Stimulated activated CD4-positive, alpha-beta T cell treated with anti-CD3 and anti-CD28 coated beads, Interleukin-4, amount 100 ng/mL, for 24 hours (primary cell): ENCODE measurements around the gene LARGE1.

Experiments used
- DNase-seq: peaks from one replicate; pipeline ENCODE4 v3.0.0-alpha.2; 2020

The LARGE1 gene

DNA sequence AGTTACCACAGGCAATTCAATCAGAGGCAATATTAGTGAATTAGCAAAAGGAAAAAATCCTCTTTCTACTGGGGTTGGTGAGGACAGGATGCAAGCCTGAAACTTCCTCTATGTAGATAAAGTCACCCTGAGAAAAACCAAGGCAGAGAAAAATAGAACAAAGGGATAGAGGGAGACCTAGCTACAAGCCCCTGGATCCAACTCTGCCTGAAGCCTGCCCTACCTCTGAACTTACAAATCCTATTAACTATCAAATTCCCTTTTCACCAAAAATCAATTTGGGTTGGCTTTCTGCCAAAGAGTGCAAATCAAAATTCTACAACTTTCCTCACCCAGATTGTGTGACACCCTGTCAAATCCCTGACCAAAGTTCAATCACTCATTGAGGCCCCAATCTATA, 161.3 kb downstream of the LARGE1 start:
- no peak for DNase-seq

DNA sequence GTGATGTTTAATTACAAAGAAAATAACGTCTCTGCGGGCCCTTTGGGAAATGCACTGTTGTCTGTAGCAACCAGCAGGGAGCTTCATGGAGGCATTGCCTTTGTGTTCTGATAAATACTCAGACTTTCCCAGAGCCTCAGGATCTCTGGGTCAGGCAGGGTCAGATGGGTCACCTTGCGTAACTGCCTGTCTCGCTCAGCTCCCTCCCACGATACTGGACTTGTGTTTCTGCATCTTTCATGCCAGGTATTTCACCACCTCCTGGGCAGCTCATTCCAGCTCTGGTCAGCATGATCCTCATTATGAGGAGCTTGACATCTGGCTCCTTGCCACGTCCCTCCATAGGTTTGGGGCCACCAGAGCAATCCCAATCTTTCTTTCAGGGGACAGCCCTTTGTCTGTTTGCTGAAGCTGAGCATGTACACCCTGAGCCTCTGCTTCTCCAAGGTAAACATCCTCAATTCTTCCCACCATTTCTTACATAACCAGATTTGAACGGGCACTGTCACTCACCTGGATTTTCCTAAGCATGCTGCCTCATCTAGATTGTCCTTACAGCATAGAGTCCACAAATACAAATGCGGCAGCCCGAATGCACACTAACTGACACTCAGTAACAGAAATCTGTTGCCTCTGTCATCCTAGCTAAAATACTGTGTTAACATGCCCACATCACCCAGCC, 162.3 kb downstream of the LARGE1 start:
- DNase-seq = no peak

- DNase-seq = no peak
Measured at GRCh38 chr22:33757041-33757801, 163.1 kb downstream of the LARGE1 start.

GRCh38 chr22:33756508-33756949, 163.7 kb downstream of the LARGE1 start:
- no peak for DNase-seq

DNA sequence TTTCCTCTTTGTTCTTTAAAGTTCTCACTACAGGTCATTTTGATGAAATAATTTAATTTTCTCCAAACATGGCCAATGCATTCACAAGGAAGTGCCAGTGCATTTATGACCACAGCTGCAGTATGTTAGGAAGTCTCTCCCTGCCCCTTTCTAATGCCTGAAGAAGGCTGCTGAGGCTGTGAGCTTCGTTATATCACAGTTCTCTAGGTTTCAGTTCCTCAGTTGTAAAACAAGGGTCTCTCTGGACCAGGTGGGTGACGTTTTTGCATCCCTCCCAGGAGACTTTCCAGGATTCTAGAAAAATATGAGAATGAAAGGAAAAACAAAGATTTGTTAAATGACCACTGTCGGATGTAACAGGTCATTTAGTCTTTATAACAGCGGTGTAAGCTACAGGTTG, 171.6 kb downstream of the LARGE1 start:
- no peak for DNase-seq

GRCh38 chr22:33747576-33748180, 172.6 kb downstream of the LARGE1 start:
- no peak for DNase-seq

- no peak for DNase-seq
Measured at GRCh38 chr22:33747029-33747428, 173.2 kb downstream of the LARGE1 start.

DNA sequence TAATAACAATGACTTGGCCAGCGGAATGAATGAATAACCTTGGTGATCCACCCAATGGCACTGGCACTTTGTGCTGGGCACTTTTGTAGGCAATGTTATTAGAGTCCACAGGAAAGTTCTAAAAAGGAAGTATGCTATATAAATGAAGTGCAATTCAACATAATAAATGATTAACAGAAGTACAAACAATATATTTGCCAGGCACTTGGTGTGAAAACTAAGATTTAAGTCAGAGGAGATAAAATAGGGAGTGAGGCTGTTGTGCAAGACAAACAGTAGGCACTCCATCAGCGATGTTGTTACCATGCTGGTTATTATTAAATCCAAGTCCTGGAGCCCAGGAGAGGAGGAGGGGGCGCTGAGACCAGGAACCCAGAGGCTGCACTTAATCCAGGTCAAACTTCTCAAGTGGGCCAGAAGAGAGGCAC, 173.8 kb downstream of the LARGE1 start:
- DNase-seq = no peak

DNA sequence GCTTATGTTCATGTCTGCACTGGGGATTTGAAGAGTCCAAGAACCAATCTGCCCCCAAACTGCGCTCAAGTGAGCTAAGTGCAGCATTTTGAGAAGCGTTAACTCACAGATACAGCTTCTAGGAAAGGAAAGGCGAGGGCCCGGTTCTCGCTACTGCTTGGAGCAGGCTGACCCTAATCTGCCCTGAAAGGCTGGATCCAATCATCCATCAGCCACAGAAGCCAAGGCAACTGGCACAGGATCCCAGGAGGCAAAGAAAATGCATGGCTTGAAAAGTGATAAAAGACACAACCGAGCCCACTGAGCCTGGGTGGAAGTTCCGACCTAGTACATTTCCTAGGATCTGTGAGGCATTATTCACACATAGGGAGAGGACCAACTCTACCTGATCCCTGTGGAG, 174.8 kb downstream of the LARGE1 start:
- no peak for DNase-seq

DNA sequence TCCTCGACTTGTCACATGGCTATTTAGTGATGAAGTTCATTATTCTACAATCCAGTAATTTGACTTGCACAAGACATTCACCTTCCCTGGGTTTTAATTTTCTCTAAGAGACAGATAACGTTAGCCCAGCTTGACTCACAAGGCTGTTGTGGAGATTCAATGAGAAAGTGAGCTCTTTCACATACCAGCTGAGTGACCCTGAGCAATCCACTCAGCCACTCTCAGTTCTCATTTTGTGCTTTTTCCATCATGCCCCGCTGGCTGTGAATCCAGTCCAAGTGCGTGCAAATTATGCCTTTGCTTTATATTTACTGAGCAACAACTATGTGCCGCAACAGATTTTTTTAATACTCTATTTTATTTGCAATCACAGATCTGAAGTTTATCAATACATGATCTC, 176.5 kb downstream of the LARGE1 start:
- DNase-seq = no peak

GRCh38 chr22:33741025-33741424, 179.3 kb downstream of the LARGE1 start:
- DNase-seq = no peak

DNA sequence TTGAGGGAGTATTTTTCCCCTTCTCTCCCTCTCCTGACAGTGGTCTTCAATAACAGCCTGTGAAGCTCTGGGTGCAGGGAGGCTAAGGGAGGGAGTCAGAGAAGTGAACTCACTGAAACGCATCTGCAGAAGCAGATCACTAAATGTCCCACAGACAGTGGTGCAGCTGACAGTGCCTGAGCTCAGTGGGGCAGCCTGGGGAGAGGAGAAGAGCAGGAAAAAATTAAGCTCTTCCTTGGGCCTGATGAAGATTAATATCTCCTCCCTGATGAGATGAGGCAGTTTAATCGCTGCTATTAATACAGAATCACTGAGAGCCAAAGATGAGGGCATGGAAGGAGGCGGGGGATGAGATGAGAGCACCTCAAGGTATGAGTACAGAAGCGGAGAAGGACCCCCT, 180.8 kb downstream of the LARGE1 start:
- DNase-seq = no peak

DNA sequence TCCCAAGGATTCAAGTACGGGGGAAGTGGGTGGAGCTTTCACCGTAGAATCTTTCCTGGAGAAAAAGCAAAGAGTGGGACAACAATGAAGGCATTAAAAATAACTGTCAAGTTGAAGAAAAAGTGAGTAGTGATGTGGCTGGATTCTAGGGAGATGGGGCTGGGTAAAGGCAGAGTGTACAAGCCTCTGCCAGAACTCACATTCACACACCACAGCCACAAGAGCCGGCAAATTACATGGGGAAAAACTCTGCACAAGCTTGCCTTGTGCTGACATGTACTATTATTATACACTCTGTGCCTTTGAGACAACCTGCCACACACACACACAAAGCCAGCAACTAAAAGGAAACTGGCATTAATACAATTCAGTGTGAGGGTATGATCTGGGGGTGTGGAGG, 182.6 kb downstream of the LARGE1 start:
- no peak for DNase-seq

DNA sequence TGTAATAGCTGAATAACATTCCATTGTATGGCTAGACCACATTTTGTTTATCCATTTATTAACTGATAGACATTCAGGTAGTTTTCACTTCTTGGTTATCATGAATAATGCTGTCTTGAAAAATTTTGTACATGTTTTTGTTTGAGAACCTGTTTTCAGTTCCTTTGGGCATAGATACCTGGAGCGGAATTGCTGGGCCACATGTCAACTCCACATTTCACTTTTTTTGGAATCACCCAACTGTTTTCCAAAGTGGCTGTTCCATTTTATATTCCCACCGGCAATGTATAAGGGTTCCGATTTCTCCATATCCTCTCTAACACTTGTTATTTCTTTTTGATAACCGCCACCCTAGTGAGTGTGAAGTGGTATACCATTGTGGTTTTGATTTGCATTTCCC, 184.3 kb downstream of the LARGE1 start:
- no peak for DNase-seq

GRCh38 chr22:33728847-33729246, 191.4 kb downstream of the LARGE1 start:
- no peak for DNase-seq

GRCh38 chr22:33726294-33726734, 194.0 kb downstream of the LARGE1 start:
- no peak for DNase-seq

DNA sequence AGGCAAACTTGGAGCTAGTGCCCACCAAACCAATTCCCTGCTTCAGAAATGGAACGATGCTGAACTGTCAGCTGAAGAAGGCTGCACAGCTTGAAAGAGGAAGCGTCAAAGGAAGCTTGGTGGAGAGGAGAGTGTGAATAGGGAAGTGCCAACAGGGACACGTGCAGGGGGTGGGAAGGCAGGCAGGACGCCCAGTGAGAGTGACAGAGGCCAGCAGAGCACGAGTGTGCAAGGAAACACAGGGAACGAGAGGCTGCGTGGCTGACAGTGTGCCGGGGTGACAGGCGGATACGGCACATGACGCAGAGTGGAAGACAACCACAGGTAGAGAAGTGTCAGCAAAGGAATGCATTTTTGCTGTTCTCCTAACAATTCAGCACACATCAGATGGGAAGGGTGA, 196.4 kb downstream of the LARGE1 start:
- DNase-seq = no peak

DNA sequence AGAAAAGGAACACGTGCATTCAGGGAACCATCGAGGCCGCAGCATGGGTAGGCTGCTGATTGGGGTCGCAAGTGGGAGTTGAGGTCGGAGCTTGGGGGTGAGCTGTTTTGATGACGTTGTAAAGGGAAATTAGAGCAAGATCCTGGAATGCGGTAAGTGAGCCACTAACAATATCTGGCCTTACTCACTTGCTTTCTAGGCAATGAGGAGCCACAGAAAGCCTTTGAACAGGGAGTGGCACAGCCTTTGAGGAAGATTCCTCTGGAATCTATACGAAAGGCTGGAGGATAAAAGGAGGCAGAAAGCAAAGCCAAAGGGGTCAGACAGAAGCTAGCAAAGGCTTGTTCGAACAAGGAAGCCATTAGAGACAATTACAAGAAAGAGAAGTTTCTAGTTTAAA, 197.5 kb downstream of the LARGE1 start:
- no peak for DNase-seq

DNA sequence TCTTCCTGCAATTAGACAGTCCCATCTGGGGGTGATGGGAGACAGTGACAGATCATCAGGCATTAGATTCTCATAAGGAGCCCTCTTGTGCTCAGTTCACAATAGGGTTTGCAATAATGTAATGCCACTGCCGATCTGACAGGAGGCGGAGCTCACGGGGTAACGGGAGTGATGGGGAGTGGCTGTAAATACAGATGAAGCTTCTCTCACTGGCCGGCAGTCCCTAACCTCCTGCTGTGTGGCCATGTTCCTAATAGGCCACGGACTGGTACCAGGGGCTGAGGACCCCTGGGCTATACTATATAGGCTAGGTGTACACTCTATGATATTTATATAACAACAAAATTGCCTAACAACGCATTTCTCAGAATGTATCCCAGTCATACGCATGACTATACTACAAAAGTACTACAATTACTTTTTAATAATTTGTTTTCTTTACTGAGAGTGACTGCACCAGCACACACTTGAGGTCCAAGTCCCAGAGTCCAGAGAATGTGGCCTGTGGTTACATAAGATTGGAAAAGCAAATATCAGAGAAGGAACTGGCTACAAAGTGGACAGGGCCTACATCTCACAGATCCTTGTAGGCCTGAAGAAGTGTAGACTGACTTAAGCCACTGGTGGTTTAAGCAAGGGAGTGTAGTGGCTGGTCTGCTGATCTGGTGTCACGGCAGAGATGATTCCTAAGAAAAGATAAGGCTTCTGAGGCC, 200.0 kb downstream of the LARGE1 start:
- no peak for DNase-seq

GRCh38 chr22:33717694-33718396, 202.4 kb downstream of the LARGE1 start:
- DNase-seq = no peak

- no peak for DNase-seq
Measured at GRCh38 chr22:33715237-33715985, 204.9 kb downstream of the LARGE1 start.

GRCh38 chr22:33710326-33710725, 209.9 kb downstream of the LARGE1 start:
- no peak for DNase-seq
